ENCODE results near the gene GLG1.

- no peak for TF ChIP-seq CTCF (IDR thresholded peaks at IDR 0.05)
- TF ChIP-seq POLR2A (IDR thresholded peaks at IDR 0.05), result no peak
Observed at GRCh38 chr16:74438492-74438979, 168.4 kb downstream of the GLG1 start.

Measured in Peyer's patch (tissue), 4 donors.